PFSK-1 (cell line): ENCODE data around the gene FCHSD1.

Source experiments
- FOXP2 ChIP-seq: optimal IDR thresholded peaks from 2 replicates; pipeline ENCODE3; 2011; ENCODE audit warnings: borderline replicate concordance, control low read depth, inconsistent platforms; ENCODE audit not compliant: insufficient read depth; ENCODE audit errors: extremely low read length, extremely low read depth
- POLR2AphosphoS5 ChIP-seq: IDR thresholded peaks from 2 replicates; pipeline ENCODE4 v1.6.1; 2012; ENCODE audit warnings: low read depth, mild to moderate bottlenecking, control low read depth, low read length, moderate library complexity
- SIN3A ChIP-seq: IDR thresholded peaks from 2 replicates; pipeline ENCODE4 v1.6.1; 2012; ENCODE audit warnings: mild to moderate bottlenecking, low read length, moderate library complexity, borderline replicate concordance; ENCODE audit not compliant: insufficient read depth
- TAF1 ChIP-seq: IDR thresholded peaks from 2 replicates; pipeline ENCODE4 v1.6.1; 2012; ENCODE audit warnings: low read length, control low read depth, borderline replicate concordance; ENCODE audit not compliant: insufficient read depth
- TF ChIP-seq, protein P1 (sequence below), 2 experiments: IDR thresholded peaks; 2 replicates each; pipeline versions ENCODE4 v1.6.1 to v1.8.0; 2011 to 2012; ENCODE audit warnings: low read depth in 2 of 2, low read length in 2 of 2, control low read depth in 1 of 2, inconsistent platforms in 1 of 2, mild to moderate bottlenecking in 1 of 2, moderate library complexity in 1 of 2; ENCODE audit not compliant: insufficient read depth in 1 of 2

FCHSD1 gene

DNA sequence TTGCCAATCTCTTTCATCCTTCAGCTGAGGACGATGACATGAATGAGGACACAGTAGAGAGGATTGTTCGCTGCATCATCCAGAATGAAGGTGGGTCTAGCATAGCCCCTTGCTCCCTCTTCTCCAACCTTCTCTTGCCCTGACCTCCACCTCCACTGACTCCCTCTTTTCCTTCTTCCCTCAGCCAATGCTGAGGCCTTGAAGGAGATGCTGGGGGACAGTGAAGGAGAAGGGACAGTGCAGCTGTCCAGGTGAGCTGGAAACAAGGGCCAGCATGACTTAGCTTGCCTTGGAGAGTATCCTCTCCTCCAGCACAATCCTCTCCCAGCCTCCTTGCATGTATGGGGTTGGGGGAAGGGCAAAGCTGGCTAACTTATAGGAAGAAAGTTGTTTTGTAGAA lies 12.4 kb downstream of the FCHSD1 start:
- no peak for TF ChIP-seq TAF1
- TF ChIP-seq FOXP2 = no peak
- TF ChIP-seq SIN3A = no peak
- TF ChIP-seq POLR2AphosphoS5 = no peak
- TF ChIP-seq, protein P1, sequence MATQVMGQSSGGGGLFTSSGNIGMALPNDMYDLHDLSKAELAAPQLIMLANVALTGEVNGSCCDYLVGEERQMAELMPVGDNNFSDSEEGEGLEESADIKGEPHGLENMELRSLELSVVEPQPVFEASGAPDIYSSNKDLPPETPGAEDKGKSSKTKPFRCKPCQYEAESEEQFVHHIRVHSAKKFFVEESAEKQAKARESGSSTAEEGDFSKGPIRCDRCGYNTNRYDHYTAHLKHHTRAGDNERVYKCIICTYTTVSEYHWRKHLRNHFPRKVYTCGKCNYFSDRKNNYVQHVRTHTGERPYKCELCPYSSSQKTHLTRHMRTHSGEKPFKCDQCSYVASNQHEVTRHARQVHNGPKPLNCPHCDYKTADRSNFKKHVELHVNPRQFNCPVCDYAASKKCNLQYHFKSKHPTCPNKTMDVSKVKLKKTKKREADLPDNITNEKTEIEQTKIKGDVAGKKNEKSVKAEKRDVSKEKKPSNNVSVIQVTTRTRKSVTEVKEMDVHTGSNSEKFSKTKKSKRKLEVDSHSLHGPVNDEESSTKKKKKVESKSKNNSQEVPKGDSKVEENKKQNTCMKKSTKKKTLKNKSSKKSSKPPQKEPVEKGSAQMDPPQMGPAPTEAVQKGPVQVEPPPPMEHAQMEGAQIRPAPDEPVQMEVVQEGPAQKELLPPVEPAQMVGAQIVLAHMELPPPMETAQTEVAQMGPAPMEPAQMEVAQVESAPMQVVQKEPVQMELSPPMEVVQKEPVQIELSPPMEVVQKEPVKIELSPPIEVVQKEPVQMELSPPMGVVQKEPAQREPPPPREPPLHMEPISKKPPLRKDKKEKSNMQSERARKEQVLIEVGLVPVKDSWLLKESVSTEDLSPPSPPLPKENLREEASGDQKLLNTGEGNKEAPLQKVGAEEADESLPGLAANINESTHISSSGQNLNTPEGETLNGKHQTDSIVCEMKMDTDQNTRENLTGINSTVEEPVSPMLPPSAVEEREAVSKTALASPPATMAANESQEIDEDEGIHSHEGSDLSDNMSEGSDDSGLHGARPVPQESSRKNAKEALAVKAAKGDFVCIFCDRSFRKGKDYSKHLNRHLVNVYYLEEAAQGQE (IDR thresholded peaks at IDR 0.05; ENCODE audit: insufficient read depth in 1 of 2, low read depth in 2 of 2, low read length in 2 of 2) = no peak

GRCh38 chr5:141637767-141638419 lies 13.3 kb downstream of the FCHSD1 start:
- TF ChIP-seq SIN3A (peak; percentile 92; the same call in 1 of the 2 replicates), POLR2AphosphoS5 (no peak)
- TF ChIP-seq, protein P1 (IDR thresholded peaks at IDR 0.05; ENCODE audit: insufficient read depth in 1 of 2, low read depth in 2 of 2, low read length in 2 of 2) = peak; percentile 93

GRCh38 chr5:141637123-141637766 lies 14.0 kb downstream of the FCHSD1 start:
- TF ChIP-seq POLR2AphosphoS5 (no peak), TAF1 (no peak), FOXP2 (peak; percentile 29)

- TF ChIP-seq POLR2AphosphoS5 (peak; percentile 80), FOXP2 (peak; percentile 84), SIN3A (no peak; the same call in 1 of the 2 replicates), TAF1 (no peak)
- TF ChIP-seq, protein P1 (IDR thresholded peaks at IDR 0.05; ENCODE audit: insufficient read depth in 1 of 2, low read depth in 2 of 2, low read length in 2 of 2) = peak; percentile 19 to 50; a peak in 2 of 4 replicates
These were observed 14.7 kb downstream of the FCHSD1 start, which contains the start of the genes HDAC3 and RELL2 for GRCh38 chr5:141636413-141637122. HDAC3 (minus strand) TSS chr5:141636849; CDS start chr5:141636790, 59 bp downstream. RELL2 (plus strand) TSS chr5:141636997; CDS start chr5:141638226, 1,229 bp downstream.

- TF ChIP-seq TAF1 (no peak), FOXP2 (no peak), SIN3A (no peak), POLR2AphosphoS5 (no peak)
- TF ChIP-seq, protein P1 (IDR thresholded peaks at IDR 0.05; ENCODE audit: insufficient read depth in 1 of 2, low read depth in 2 of 2, low read length in 2 of 2) = no peak
These were observed 15.2 kb downstream of the FCHSD1 start for GRCh38 chr5:141636106-141636412.
